Ovary (tissue), 9 donors: ENCODE data around the gene KMT2B. TPM values are rescaled to one million over a fixed set of nuclear protein-coding genes. Genes with fewer than 3 reads are reported as not detected.

Experiments used
- DNase-seq, 5 donors: peaks; one replicate each; pipeline ENCODE4 v3.0.0-alpha.2; 2019 to 2020
- H3K27ac ChIP-seq, 2 donors: fragments of 200-600 bp; one replicate each; pipeline versions ENCODE4 v1.5.1 to v1.8.0; 2019 to 2022
- H3K27me3 ChIP-seq: fragments of 200-600 bp; one replicate; pipeline ENCODE4 v1.8.0; 2022
- H3K36me3 ChIP-seq: fragments of 200-600 bp; sonication (generic); one replicate; pipeline ENCODE4 v1.5.1; 2019
- H3K4me1 ChIP-seq: one replicate; pipeline ENCODE4 v1.8.1; 2013; ENCODE audit warnings: mild to moderate bottlenecking, moderate library complexity; ENCODE audit not compliant: insufficient read depth
- H3K4me3 ChIP-seq: fragments of 200-600 bp; sonication (generic); one replicate; pipeline ENCODE4 v1.5.1; 2017
- H3K9me3 ChIP-seq, 2 donors: fragments of 200-600 bp in 1 of 2; sonication (generic) in 1 of 2; one replicate each; pipeline versions ENCODE4 v1.5.1 to v1.8.1; 2013 to 2019; ENCODE audit warnings: mild to moderate bottlenecking in 1 of 2, moderate library complexity in 1 of 2
- EP300 ChIP-seq: sonication (generic); formaldehyde crosslinking; IDR thresholded peaks from one replicate; pipeline ENCODE4 v1.6.1; 2017; ENCODE audit warnings: antibody characterized with exemption
- POLR2A ChIP-seq: fragments of 450-650 bp; IDR thresholded peaks from one replicate; pipeline ENCODE4 v1.6.1; 2017; ENCODE audit warnings: antibody characterized with exemption, mild to moderate bottlenecking, moderate library complexity
- WGBS, 3 donors: extraction: QIAGEN DNeasy Blood & Tissue Kit in 1 of 3; methylation state at CpG; one replicate each; pipeline versions ENCODE4 v1.1.5 to v1.1.7; 2013 to 2017; 5-methylcytosine and 5-hydroxymethylcytosine counted together
- intact Hi-C, 4 donors: fragments of 100-400 bp; cut with DNase I; formaldehyde crosslinking; loops; one replicate each; pipeline versions ENCODE4 v1.11.0 to v1.15.1; 2022 to 2023
- polyA plus RNA-seq, 2 donors: library from polyadenylated mRNA; stranded (reverse); fragments of 200-250 nt in 1 of 2; fragments of 350-450 nt in 1 of 2; fragmentation: Illumina TruSeq in 1 of 2; extraction: RNeasy Lipid Tissue Mini Kit (QIAGEN cat#74804) in 1 of 2; gene quantifications; one replicate each; pipeline ENCODE4 v1.2.3, GENCODE V29; 2013 to 2014
- total RNA-seq, 7 donors: library from RNA; depleted of rRNA in 2 of 7; stranded (reverse); fragments of >200 nt in 2 of 7; fragmentation: NEBNext Ultra II Directional in 3 of 7; extraction: Animal tissue kit (Norgen Biotek cat#: 25700) in 3 of 7; gene quantifications; one replicate each; pipeline versions ENCODE4 v1.1.0 to v1.2.4, GENCODE V29; 2016 to 2023
- TF ChIP-seq, protein P1 (sequence below), 3 donors: fragments of 450-650 bp in 2 of 3; fragments of 200-600 bp in 1 of 3; IDR thresholded peaks; one replicate each; pipeline versions ENCODE4 v1.5.1 to v1.8.0; 2016 to 2022; ENCODE audit warnings: antibody characterized with exemption in 3 of 3, mild to moderate bottlenecking in 1 of 3
- donor health status: DM: no; HTN: no; CAD: no; lungs with moderate emphysema.
- donor health status: DM: no; HTN: no; CAD: no.
- donor health status: Bipolar disorder and iron deficiency.
- donor health status: DM: yes; HTN: yes; CAD: no.
- donor health status: DM: no; HTN: no; CAD: no.
- donor health status: DM: yes; HTN: yes; CAD: no.

KMT2B gene
- total and polyA plus RNA-seq, 9 donors, result 8.8 to 53.7 (median 34.1) TPM

DNA sequence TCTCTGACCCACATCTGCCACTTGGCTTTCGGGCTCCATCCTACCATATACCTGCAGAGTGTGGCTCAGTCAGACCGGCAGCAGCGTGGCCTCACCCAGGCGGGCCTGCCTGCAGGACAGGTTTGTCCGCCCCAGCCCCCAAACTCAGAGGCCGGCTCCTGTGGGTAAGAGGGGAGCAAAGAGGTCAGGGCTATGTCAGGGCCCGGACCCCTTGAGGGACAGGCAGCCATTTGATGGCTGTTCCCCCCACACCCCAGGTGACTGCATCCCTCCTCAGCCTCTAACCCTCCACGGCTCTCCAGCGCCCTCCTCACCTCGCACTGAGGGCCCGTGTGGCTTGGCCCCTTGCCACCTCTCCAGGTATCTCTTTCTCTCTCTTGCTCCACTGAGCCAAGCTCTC lies 25.8 kb upstream of the KMT2B start:
- H3K27me3 ChIP-seq, result no peaks in the 10 kb centered on the region
- no peaks in the 10 kb centered on the region for H3K4me1 ChIP-seq
- H3K36me3 ChIP-seq, result no peaks in the 10 kb centered on the region
- H3K27ac ChIP-seq, result no peak overlapping the region
- intact Hi-C loops, result loop anchor here in 3 of 4 donors (5.0 to 10.0 kb wide), 3 partner anchors 125 to 243 kb away; partner anchors contain the start of gene LRFN3 (in 2 of the 3)
- 76 to 82% (median 81%) methylated on average over 11 of the region's 11 CpGs for WGBS, 3 donors
- TF ChIP-seq, protein P1, sequence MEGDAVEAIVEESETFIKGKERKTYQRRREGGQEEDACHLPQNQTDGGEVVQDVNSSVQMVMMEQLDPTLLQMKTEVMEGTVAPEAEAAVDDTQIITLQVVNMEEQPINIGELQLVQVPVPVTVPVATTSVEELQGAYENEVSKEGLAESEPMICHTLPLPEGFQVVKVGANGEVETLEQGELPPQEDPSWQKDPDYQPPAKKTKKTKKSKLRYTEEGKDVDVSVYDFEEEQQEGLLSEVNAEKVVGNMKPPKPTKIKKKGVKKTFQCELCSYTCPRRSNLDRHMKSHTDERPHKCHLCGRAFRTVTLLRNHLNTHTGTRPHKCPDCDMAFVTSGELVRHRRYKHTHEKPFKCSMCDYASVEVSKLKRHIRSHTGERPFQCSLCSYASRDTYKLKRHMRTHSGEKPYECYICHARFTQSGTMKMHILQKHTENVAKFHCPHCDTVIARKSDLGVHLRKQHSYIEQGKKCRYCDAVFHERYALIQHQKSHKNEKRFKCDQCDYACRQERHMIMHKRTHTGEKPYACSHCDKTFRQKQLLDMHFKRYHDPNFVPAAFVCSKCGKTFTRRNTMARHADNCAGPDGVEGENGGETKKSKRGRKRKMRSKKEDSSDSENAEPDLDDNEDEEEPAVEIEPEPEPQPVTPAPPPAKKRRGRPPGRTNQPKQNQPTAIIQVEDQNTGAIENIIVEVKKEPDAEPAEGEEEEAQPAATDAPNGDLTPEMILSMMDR (IDR thresholded peaks at IDR 0.05), result no peak
- TF ChIP-seq POLR2A (no peak), EP300 (no peak)
- H3K4me3 ChIP-seq, result no peak overlapping the region
- DNase-seq, result no peak
- no peaks in the 10 kb centered on the region for H3K9me3 ChIP-seq

DNA sequence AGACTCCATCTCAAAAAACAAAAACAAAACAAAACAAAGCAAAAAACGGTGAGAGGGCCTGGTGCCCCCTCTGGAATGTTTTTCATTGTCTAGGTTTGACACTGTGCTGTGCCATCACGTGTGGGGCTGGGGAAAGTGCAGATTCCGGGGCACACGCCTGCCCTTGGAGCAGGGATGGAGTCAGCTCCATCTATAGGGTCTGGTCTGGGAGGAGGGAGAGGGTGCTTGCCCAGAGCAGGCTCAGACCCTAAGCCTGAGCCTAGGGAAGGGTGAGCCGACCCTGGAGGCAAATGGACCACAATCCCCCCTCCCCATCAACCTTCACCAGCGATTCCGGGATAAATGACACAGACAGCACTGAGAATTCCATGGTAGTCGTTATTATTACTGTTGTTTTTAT lies 24.4 kb upstream of the KMT2B start:
- no peaks in the 10 kb centered on the region for H3K36me3 ChIP-seq
- intact Hi-C loops, result loop anchor here in 3 of 4 donors (5.0 to 10.0 kb wide), 3 partner anchors 124 to 241 kb away; partner anchors contain the start of gene LRFN3 (in 2 of the 3)
- H3K9me3 ChIP-seq, result no peaks in the 10 kb centered on the region
- no peak for DNase-seq
- no peak overlapping the region for H3K4me3 ChIP-seq
- WGBS, 3 donors, result 10 to 12% (median 11%) methylated on average over 8 of the region's 8 CpGs
- H3K27ac ChIP-seq, result no peak overlapping the region
- no peak for TF ChIP-seq EP300
- TF ChIP-seq, protein P1 (IDR thresholded peaks at IDR 0.05), result no peak
- no peak for TF ChIP-seq POLR2A
- no peaks in the 10 kb centered on the region for H3K4me1 ChIP-seq
- H3K27me3 ChIP-seq, result no peaks in the 10 kb centered on the region

DNA sequence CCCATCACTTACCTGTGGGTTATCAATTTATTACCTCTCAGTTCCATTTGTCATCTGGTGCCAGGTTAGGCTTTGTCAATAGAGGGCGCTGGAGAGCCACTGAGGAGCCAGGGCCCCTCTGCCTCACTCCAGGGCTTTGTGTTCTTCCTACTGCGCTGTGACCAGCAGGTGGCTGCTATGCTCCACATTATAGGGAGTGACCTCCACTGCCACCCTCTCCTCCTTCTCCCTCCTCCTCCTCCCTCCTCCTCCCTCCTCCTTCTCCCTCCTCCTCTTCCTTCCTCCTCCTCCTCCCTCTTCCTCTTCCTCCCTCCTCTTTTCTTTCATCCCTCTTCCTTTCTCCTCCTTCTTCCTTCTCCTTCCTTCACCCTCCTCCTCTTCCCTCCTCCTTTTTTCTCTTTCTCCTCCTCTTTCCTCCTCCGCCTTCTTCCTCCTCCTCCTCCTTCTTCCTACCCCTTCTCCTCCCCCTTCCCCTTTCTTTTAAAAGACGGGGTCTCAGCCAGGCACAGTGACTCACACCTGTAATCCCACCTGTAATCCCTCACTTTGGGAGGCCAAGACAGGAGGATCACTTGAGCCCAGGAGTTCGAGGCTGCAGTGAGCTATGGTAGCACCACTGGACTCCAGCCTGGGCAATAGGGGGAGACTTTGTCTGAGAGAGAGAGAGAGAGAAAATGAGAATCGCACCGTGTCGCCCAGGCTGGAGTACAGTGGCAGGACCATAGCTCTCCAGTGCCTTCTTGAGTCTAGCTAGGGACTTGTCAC lies 23.8 kb upstream of the KMT2B start:
- Histone ChIP-seq H3K4me3 (no peak overlapping the region), H3K36me3 (no peaks in the 10 kb centered on the region), H3K27ac (no peak overlapping the region), H3K27me3 (no peaks in the 10 kb centered on the region), H3K4me1 (no peaks in the 10 kb centered on the region), H3K9me3 (no peaks in the 10 kb centered on the region)
- WGBS, 3 donors, result 29 to 41% (median 29%) methylated on average over 8 of the region's 8 CpGs
- intact Hi-C loops, result loop anchor here (2.0 to 10.0 kb wide), 6 partner anchors 23 to 241 kb away; partner anchors contain the start of gene LRFN3 (in 2 of the 4)
- peak; percentile 77 to 88 (median 86) for DNase-seq
- no peak for TF ChIP-seq POLR2A
- TF ChIP-seq, protein P1 (IDR thresholded peaks at IDR 0.05), result peak; percentile 88 to 97 (median 96)

DNA sequence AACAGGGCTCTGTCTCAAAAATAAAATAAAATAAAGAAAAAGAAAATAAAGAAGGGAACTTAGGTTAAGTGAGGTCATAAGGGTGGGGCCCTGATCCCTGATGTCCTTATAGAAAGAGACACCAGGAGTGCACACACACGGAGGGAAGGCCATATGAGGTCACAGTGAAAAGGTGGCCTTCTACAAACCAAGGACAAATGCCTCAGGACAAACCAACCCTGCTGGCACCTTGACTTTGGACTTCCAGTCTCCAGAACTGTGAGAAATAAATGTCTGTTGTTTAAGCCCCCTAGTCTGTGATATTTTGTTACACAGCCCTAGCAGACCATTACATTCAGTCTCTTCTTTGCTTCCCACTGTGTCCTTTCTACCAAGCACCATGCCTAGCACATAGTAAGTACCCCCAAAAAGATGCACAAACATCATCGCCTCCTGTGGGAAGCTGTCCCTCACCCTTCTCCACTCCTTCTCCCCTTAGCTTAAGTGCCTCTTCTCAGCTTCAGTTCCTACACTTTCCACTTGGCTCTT lies 21.8 kb upstream of the KMT2B start:
- Histone ChIP-seq H3K4me1 (no peaks in the 10 kb centered on the region), H3K27ac (no peak overlapping the region), H3K4me3 (no peak overlapping the region), H3K27me3 (no peaks in the 10 kb centered on the region), H3K36me3 (no peaks in the 10 kb centered on the region), H3K9me3 (no peaks in the 10 kb centered on the region)
- intact Hi-C loops, result loop anchor here in 3 of 4 donors (2.0 to 10.0 kb wide), 6 partner anchors 19 to 239 kb away; partner anchors contain the start of gene LRFN3 (in 2 of the 3)
- TF ChIP-seq EP300 (no peak), POLR2A (no peak)
- TF ChIP-seq, protein P1 (IDR thresholded peaks at IDR 0.05), result no peak
- DNase-seq, result no peak
- 72 to 84% (median 80%) methylated on average over 2 of the region's 2 CpGs for WGBS, 3 donors
